H1 (cell line): Measurements from ENCODE around the gene TWIST2. TPM values are rescaled to one million over a fixed set of nuclear protein-coding genes. Genes with fewer than 3 reads are reported as not detected.

Experiments used
- CHD7 ChIP-seq: fragments of 300-600 bp; sonication (generic); IDR thresholded peaks from 2 replicates; pipeline ENCODE4 v1.7.1; 2012; ENCODE audit warnings: low read length, moderate library complexity, mild to moderate bottlenecking, inconsistent platforms; ENCODE audit not compliant: insufficient replicate concordance
- CTBP2 ChIP-seq: IDR thresholded peaks from 2 replicates; pipeline ENCODE4 v1.7.0; 2011; ENCODE audit warnings: borderline replicate concordance, mild to moderate bottlenecking, moderate library complexity, mixed read lengths, low read length; ENCODE audit not compliant: insufficient read depth, insufficient read length
- HDAC6 ChIP-seq: IDR thresholded peaks from one replicate; pipeline ENCODE4 v1.7.1; 2012; ENCODE audit warnings: low read depth, mild to moderate bottlenecking, inconsistent platforms, low read length, moderate library complexity
- NRF1 ChIP-seq: IDR thresholded peaks from 2 replicates; pipeline ENCODE4 v1.6.1; 2011; ENCODE audit warnings: mild to moderate bottlenecking, low read depth, low read length, improper control_type of control experiment
- SIN3A ChIP-seq, 2 experiments: IDR thresholded peaks in 1 of 2; conservative IDR thresholded peaks in 1 of 2; 2 replicates each; pipeline ENCODE4 v1.6.1; 2011 to 2012; ENCODE audit warnings: low read length in 2 of 2, improper control_type of control experiment in 1 of 2, low read depth in 1 of 2, mild to moderate bottlenecking in 1 of 2
- SIX5 ChIP-seq: IDR thresholded peaks from 2 replicates; pipeline ENCODE4 v1.6.1; 2011; ENCODE audit warnings: mild to moderate bottlenecking, low read depth, low read length
- SP2 ChIP-seq: IDR thresholded peaks from 2 replicates; pipeline ENCODE4 v1.6.1; 2012; ENCODE audit warnings: mild to moderate bottlenecking, low read length, inconsistent platforms
- polyA plus RNA-seq, 7 experiments: library from polyadenylated mRNA; depleted of rRNA in 3 of 7; stranded (reverse) in 5 of 7; unstranded in 2 of 7; fragments of >200 nt in 5 of 7; fragments of 200-250 nt in 2 of 7; gene quantifications; 1 replicate in 5 of 7; 2 replicates in 1 of 7; 4 replicates in 1 of 7; pipeline versions ENCODE4 v1.2.1 to v1.2.3, GENCODE V29; 2011 to 2013; ENCODE audit warnings: missing spikeins in 2 of 7, mixed read lengths in 2 of 7
- total RNA-seq: library from RNA; stranded (reverse); fragmentation: NEBNext Ultra II Directional; extraction: Animal tissue kit (Norgen Biotek cat#: 25700); gene quantifications from 2 replicates; pipeline ENCODE4 v1.2.1, GENCODE V29; 2021

TWIST2 gene
- total and polyA plus RNA-seq, 2 of the 8 experiments (the other 6 are each of a cell fraction or from before 2014, with no cell fraction given): 2.6 to 4.3 TPM

DNA sequence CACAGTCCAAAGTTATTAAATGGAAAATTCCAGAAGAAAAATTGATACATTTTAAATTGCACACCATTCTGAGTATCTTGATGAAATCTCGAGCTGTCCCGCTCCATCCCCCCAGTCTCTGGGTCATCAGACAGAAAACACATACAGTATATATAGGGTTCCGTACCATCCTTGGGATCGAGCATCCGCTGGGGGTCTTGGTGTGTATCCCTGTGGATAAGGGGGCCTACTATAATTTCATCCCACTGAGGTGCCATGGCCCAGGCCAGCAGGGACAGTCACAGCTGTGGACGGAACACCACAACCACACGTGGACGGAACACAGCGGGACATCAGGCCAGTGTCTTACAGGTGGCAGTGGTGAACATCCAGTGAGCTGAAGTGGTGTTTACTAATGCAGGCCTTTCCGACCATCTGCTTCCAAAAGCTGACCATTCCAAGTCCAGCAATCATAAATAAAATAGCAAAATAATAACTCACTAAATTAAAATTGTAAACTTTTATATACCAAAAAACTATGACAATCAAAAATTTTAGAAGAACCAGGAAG lies 14.0 kb downstream of the TWIST2 start (continued):
- TF ChIP-seq CHD7: no peak
- TF ChIP-seq HDAC6: no peak
- TF ChIP-seq CTBP2: no peak
- no peak for TF ChIP-seq NRF1
- TF ChIP-seq SIX5: no peak
- TF ChIP-seq SIN3A (conservative IDR thresholded peaks at IDR 0.05 in 1 of 2, IDR thresholded peaks at IDR 0.05 in 1 of 2; ENCODE audit: low read depth in 1 of 2, low read length in 2 of 2): no peak
- TF ChIP-seq SP2: no peak
